ENCODE data around the gene GFOD1.

Gene GFOD1

GRCh38 chr6:13372076-13372475, 115.3 kb downstream of the GFOD1 start:
- DNase-seq, result no peak

- no peak for DNase-seq
These were observed 115.9 kb downstream of the GFOD1 start for GRCh38 chr6:13371421-13372072.

- DNase-seq, result no peak
These were observed 116.8 kb downstream of the GFOD1 start for GRCh38 chr6:13370623-13371022.

- no peak for DNase-seq
These were observed 117.8 kb downstream of the GFOD1 start for GRCh38 chr6:13369591-13369990.

GRCh38 chr6:13368731-13369115, 118.7 kb downstream of the GFOD1 start:
- DNase-seq, result no peak

- DNase-seq, result no peak
These were observed 119.2 kb downstream of the GFOD1 start for GRCh38 chr6:13368079-13368730.

GRCh38 chr6:13367396-13367795, 120.0 kb downstream of the GFOD1 start:
- DNase-seq, result no peak

GRCh38 chr6:13365320-13365719, 122.1 kb downstream of the GFOD1 start:
- DNase-seq, result no peak

- no peak for DNase-seq
These were observed 122.6 kb downstream of the GFOD1 start for GRCh38 chr6:13364842-13365241.

GRCh38 chr6:13362412-13362811, 125.0 kb downstream of the GFOD1 start:
- DNase-seq, result no peak

GRCh38 chr6:13360671-13361540, 126.5 kb downstream of the GFOD1 start:
- no peak for DNase-seq

GRCh38 chr6:13359287-13359686, 128.1 kb downstream of the GFOD1 start:
- no peak for DNase-seq

- DNase-seq, result no peak
These were observed 128.9 kb downstream of the GFOD1 start for GRCh38 chr6:13358511-13358910.

GRCh38 chr6:13357551-13358075, 129.8 kb downstream of the GFOD1 start:
- DNase-seq, result no peak

- DNase-seq, result no peak
These were observed 131.2 kb downstream of the GFOD1 start for GRCh38 chr6:13355999-13356785.

GRCh38 chr6:13355043-13355945, 132.1 kb downstream of the GFOD1 start:
- no peak for DNase-seq

GRCh38 chr6:13354331-13355042, 132.9 kb downstream of the GFOD1 start:
- DNase-seq, result no peak

- no peak for DNase-seq
These were observed 135.2 kb downstream of the GFOD1 start for GRCh38 chr6:13352165-13352564.

GRCh38 chr6:13351271-13351670, 136.1 kb downstream of the GFOD1 start:
- no peak for DNase-seq

GRCh38 chr6:13349811-13350506, 137.4 kb downstream of the GFOD1 start:
- DNase-seq, result no peak
